Endometrium (tissue), 2 donors: ENCODE results near the gene ABHD16A.

Experiments used
- FAIRE-seq: peaks from 2 replicates; lab custom pipeline; 2012; peaks lifted over from hg19 to GRCh38; lab: Jason Lieb, UNC
- donor health status: control.
- donor health status: control.

ABHD16A gene

GRCh38 chr6:31730631-31731086 is 27.5 kb upstream of the ABHD16A start:
- no peak for FAIRE-seq

DNA sequence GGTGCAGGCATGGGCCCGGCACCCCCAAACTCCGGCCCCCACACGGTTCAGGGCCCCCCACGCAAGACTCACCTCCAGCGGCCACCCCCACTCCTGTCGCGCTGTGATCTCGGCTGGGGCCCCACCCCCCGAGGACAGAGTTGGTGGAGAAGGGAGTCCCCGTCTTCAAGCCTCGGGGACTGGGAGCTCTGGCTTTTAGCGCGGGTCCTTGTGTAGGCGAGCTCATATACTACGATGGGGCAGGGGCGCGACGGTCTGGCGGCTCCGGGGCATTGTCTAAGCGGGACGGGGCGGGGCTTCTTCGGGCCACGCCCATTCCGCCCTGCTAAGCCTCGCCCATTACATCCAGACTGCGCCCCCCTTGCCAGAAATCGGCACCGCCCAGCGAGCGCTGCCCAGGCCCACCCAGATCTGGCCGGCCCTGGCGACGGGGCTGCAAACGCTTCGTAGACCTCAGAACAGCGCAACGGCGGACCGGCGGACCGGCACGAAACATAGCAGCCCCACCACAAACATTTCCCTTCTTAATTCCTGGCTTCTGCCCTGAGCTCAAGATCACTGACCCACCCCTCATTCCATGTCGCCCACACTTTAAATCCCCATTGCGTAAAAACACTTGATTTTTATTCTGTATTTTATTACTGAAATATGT is 27.0 kb upstream of the ABHD16A start:
- FAIRE-seq: peak; percentile 8

GRCh38 chr6:31729515-31729978 is 26.4 kb upstream of the ABHD16A start:
- peak; percentile 37 for FAIRE-seq

- no peak for FAIRE-seq
Measured at GRCh38 chr6:31728767-31729514, 25.8 kb upstream of the ABHD16A start, which contains the start of gene DDAH2. Gene DDAH2 (minus strand): TSS chr6:31729299. CDS start chr6:31729161, 138 bp downstream.

- FAIRE-seq: no peak
Measured at GRCh38 chr6:31727717-31728671, 24.9 kb upstream of the ABHD16A start.

- no peak for FAIRE-seq
Measured at GRCh38 chr6:31727034-31727716, 24.1 kb upstream of the ABHD16A start.

GRCh38 chr6:31725502-31726350 is 22.6 kb upstream of the ABHD16A start:
- FAIRE-seq: no peak

DNA sequence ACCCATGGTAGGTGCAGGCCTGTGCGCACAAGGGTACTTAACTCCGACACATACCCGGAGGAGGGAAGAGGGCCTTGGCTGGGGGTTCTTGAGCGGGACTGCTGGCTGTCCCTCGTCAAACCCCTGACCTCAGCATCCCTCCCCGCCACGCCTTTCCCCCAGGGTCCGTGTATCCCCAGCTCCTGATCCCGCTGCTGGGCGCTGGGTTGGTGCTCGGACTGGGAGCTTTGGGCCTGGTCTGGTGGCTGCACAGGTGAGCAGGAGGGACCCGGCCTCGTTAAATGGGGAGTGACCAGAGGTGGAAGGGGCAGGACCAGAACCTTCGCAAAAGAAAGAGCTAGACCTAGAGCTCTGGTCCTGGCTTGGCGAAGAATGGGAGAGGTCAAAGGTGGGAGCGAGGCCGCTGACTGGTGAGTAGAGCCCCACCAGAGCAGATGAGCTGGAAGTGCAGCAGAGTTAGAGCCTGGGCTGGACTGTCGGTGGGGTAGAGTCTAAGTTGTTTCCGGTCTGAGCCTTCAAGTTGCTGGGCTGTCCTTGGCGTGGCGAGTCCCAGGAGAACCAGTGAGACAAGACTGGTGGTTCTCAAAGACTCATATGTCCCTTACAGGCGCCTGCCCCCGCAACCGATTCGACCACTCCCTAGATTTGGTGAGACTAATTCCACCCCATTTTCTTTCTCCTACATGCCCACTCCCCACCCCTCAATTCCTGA is 21.0 kb upstream of the ABHD16A start:
- FAIRE-seq: no peak

GRCh38 chr6:31723245-31723979 is 20.3 kb upstream of the ABHD16A start, which contains the start of gene MPIG6B:
Gene MPIG6B (plus strand): TSS chr6:31723373. CDS start chr6:31723384, 11 bp downstream.
- FAIRE-seq: no peak

- no peak for FAIRE-seq
Measured at GRCh38 chr6:31722173-31722572, 19.0 kb upstream of the ABHD16A start.

- no peak for FAIRE-seq
Measured at GRCh38 chr6:31721351-31722020, 18.4 kb upstream of the ABHD16A start, which contains the start of gene LY6G6C. Gene LY6G6C (minus strand): TSS chr6:31721746. CDS start chr6:31721679, 67 bp downstream.

DNA sequence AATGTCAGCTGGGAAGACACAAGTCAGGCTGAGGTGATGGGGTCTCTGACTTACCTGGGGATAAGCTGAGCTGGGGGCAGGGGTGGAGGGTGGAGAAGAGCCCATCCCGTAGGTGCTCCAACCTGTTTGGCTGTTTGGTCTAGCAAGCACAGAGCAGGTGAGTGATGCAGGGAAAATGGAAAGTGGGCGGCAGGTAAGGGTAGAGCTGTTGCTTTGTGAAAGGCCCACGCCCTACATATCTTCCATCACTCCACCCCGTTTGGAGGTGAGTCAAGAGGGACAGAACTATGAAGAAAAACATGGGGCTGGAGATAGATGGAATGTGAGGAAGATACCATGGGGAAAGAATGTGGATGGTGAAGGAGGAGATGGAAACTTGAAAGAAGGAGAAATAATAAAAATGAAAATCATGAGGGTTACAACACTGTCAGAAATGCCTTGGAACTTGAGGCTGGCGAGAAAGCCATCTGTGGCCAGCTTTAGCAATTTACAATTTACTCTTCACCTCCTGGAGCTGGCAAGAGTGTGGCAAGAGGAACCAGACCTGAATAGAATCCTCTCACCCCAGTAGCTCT is 17.2 kb upstream of the ABHD16A start:
- FAIRE-seq: no peak

GRCh38 chr6:31719001-31719400 is 15.9 kb upstream of the ABHD16A start:
- no peak for FAIRE-seq

GRCh38 chr6:31718265-31718664 is 15.1 kb upstream of the ABHD16A start:
- FAIRE-seq: no peak

- FAIRE-seq: no peak
Measured at GRCh38 chr6:31717499-31718222, 14.5 kb upstream of the ABHD16A start.

GRCh38 chr6:31715022-31715958 is 12.2 kb upstream of the ABHD16A start, which contains the start of gene LY6G6D:
Gene LY6G6D (plus strand): TSS chr6:31715348. CDS start chr6:31715356, 8 bp downstream.
- FAIRE-seq: no peak
